GM18499 (cell line): Measurements from ENCODE around the gene ROR2.

Experiments used
- ATAC-seq: cut with Tn5 transposase; IDR thresholded peaks from one replicate; pipeline ENCODE4 v1.9.1; 2021; ENCODE audit warnings: moderate number of reproducible peaks; ENCODE audit not compliant: insufficient read depth, unreplicated experiment

The ROR2 gene

GRCh38 chr9:91904588-91905236 is 45.3 kb downstream of the ROR2 start:
- ATAC-seq = no peak

- ATAC-seq = no peak
Observed at GRCh38 chr9:91903126-91903911, 46.7 kb downstream of the ROR2 start.

GRCh38 chr9:91902475-91903125 is 47.4 kb downstream of the ROR2 start:
- no peak for ATAC-seq

GRCh38 chr9:91900797-91901177 is 49.2 kb downstream of the ROR2 start:
- ATAC-seq = no peak

- ATAC-seq = no peak
Observed at GRCh38 chr9:91900055-91900796, 49.8 kb downstream of the ROR2 start.

GRCh38 chr9:91899594-91899993 is 50.4 kb downstream of the ROR2 start:
- no peak for ATAC-seq

GRCh38 chr9:91899219-91899563 is 50.8 kb downstream of the ROR2 start:
- ATAC-seq = no peak

- no peak for ATAC-seq
Observed at GRCh38 chr9:91898451-91899218, 51.4 kb downstream of the ROR2 start.

- ATAC-seq = no peak
Observed at GRCh38 chr9:91897201-91897600, 52.8 kb downstream of the ROR2 start.

GRCh38 chr9:91896513-91897121 is 53.4 kb downstream of the ROR2 start:
- no peak for ATAC-seq

GRCh38 chr9:91896097-91896496 is 53.9 kb downstream of the ROR2 start:
- no peak for ATAC-seq

GRCh38 chr9:91894536-91894935 is 55.5 kb downstream of the ROR2 start:
- ATAC-seq = no peak

GRCh38 chr9:91894023-91894422 is 56.0 kb downstream of the ROR2 start:
- ATAC-seq = no peak

GRCh38 chr9:91891915-91892314 is 58.1 kb downstream of the ROR2 start:
- ATAC-seq = no peak

- ATAC-seq = no peak
Observed at GRCh38 chr9:91890662-91891061, 59.4 kb downstream of the ROR2 start.

- no peak for ATAC-seq
Observed at GRCh38 chr9:91889161-91889911, 60.7 kb downstream of the ROR2 start.

- ATAC-seq = no peak
Observed at GRCh38 chr9:91886414-91887076, 63.5 kb downstream of the ROR2 start.

- no peak for ATAC-seq
Observed at GRCh38 chr9:91885746-91886413, 64.1 kb downstream of the ROR2 start.
